SK-N-SH (cell line): Measurements from ENCODE around the gene LMNTD2.

Experiments used
- FOXM1 ChIP-seq: IDR thresholded peaks from 2 replicates; pipeline ENCODE4 v1.4.0; 2012; ENCODE audit warnings: low read depth, mild to moderate bottlenecking
- GABPA ChIP-seq: IDR thresholded peaks from 2 replicates; pipeline ENCODE4 v1.4.0; 2012; ENCODE audit warnings: low read depth, mild to moderate bottlenecking
- TAF1 ChIP-seq: IDR thresholded peaks from 2 replicates; pipeline ENCODE4 v1.6.1; 2012; ENCODE audit warnings: low read depth, mild to moderate bottlenecking, low read length, moderate library complexity, borderline replicate concordance

DNA sequence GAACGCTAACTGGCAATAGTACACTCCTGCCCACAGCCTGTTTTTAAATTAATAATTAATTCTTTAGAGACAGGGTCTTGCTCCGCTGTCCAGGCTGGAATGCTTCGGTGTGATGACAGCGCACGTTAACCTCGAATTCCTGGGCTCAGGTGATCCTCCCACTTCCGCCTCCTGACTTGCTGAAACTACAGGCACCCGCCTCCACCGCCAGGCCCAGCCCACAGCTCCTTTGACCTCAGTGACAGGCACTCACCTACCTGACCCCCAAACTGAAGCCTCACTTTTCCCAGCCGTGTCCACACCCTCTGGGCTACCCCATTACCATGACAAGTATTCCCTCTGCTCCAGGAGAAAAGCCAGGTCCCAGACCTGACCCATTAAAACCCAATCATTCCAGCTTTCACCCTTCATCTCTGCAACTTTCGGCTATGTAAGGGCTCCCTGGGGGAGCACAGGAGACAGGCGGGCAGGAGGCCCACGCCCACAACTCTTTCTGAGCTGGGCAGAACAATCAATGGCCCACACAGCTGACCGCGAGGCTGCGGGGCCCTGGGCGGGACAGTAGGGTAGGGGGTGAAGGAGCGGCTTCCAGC, 730 bp downstream of the LMNTD2 start:
- TF ChIP-seq FOXM1 (no peak), GABPA (no peak), TAF1 (no peak)
